ENCODE data around the gene MED7.

Gene MED7

GRCh38 chr5:157106630-157107461 lies 35.8 kb downstream of the MED7 start:
- no peak for DNase-seq (ENCODE audit: low read depth in 2 of 2)

- no peak for DNase-seq (ENCODE audit: low read depth in 2 of 2)
Observed at GRCh38 chr5:157100140-157100679, 42.5 kb downstream of the MED7 start.

- DNase-seq (ENCODE audit: low read depth in 2 of 2), result no peak
Observed at GRCh38 chr5:157088342-157088990, 54.2 kb downstream of the MED7 start.

Measured in stimulated activated CD4-positive, alpha-beta T cell treated with anti-CD3 and anti-CD28 coated beads, Interleukin-1b, Interleukin-23, amount 100 ng/mL, for 4 hours (primary cell).